Subcutaneous adipose tissue (tissue), 4 donors: Measurements from ENCODE around the gene SLC38A11. TPM values are rescaled to one million over a fixed set of nuclear protein-coding genes. Genes with fewer than 3 reads are reported as not detected.

Experiments
- CTCF ChIP-seq: fragments of 450-650 bp; IDR thresholded peaks from one replicate; pipeline ENCODE4 v1.5.1; 2016; ENCODE audit warnings: low read depth, mild to moderate bottlenecking, control low read depth, antibody characterized with exemption, moderate library complexity
- total RNA-seq, 4 donors: library from RNA; depleted of rRNA; stranded (reverse); fragments of >200 nt; gene quantifications; one replicate each; pipeline ENCODE4 v1.1.0, GENCODE V29; 2016

SLC38A11 gene
- total RNA-seq, 4 donors from 2014 or later: 1.7 to 2.2 (median 2.2) TPM

GRCh38 chr2:164981217-164981990 is 26.1 kb upstream of the SLC38A11 start:
- TF ChIP-seq CTCF: no peak

GRCh38 chr2:164979113-164979512 is 23.8 kb upstream of the SLC38A11 start:
- no peak for TF ChIP-seq CTCF

GRCh38 chr2:164976301-164976700 is 21.0 kb upstream of the SLC38A11 start:
- TF ChIP-seq CTCF: no peak

GRCh38 chr2:164975891-164976290 is 20.6 kb upstream of the SLC38A11 start:
- no peak for TF ChIP-seq CTCF

GRCh38 chr2:164974221-164974620 is 18.9 kb upstream of the SLC38A11 start:
- TF ChIP-seq CTCF: no peak

- no peak for TF ChIP-seq CTCF
These were observed 16.9 kb upstream of the SLC38A11 start for GRCh38 chr2:164972216-164972615.

GRCh38 chr2:164969909-164970690 is 14.8 kb upstream of the SLC38A11 start:
- no peak for TF ChIP-seq CTCF
